Heart left ventricle (tissue), 16 donors: ENCODE data around the gene GPR39. TPM values are rescaled to one million over a fixed set of nuclear protein-coding genes. Genes with fewer than 3 reads are reported as not detected.

Source experiments
- ATAC-seq, 4 donors: fragments of 200-7000 bp; cut with Tn5 transposase; one replicate each; pipeline ENCODE4 v1.9.1; 2020 to 2022; ENCODE audit warnings: moderate library complexity in 4 of 4, mild to moderate bottlenecking in 3 of 4, moderate number of reproducible peaks in 1 of 4
- DNase-seq, 5 donors: peaks; one replicate each; pipeline ENCODE4 v3.0.0-alpha.2; 2020
- H3K27ac ChIP-seq, 12 donors: fragments of 200-600 bp; sonication (generic) in 4 of 12; one replicate each; pipeline versions ENCODE4 v1.5.0 to v1.8.0; 2016 to 2022; ENCODE audit warnings: mild to moderate bottlenecking in 2 of 12
- H3K27me3 ChIP-seq, 9 donors: fragments of 200-600 bp; sonication (generic) in 2 of 9; one replicate each; pipeline versions ENCODE4 v1.5.1 to v1.8.0; 2016 to 2022; ENCODE audit warnings: mild to moderate bottlenecking in 3 of 9
- H3K36me3 ChIP-seq, 9 donors: fragments of 200-600 bp; sonication (generic) in 2 of 9; one replicate each; pipeline versions ENCODE4 v1.5.0 to v1.8.0; 2018 to 2022; ENCODE audit warnings: mild to moderate bottlenecking in 2 of 9
- H3K4me1 ChIP-seq, 12 donors: fragments of 200-600 bp; sonication (generic) in 4 of 12; one replicate each; pipeline versions ENCODE4 v1.5.0 to v1.8.0; 2016 to 2022; ENCODE audit warnings: mild to moderate bottlenecking in 3 of 12
- H3K4me3 ChIP-seq, 12 donors: fragments of 200-600 bp; sonication (generic) in 4 of 12; one replicate each; pipeline versions ENCODE4 v1.5.0 to v1.8.0; 2017 to 2022; ENCODE audit warnings: mild to moderate bottlenecking in 9 of 12, moderate library complexity in 4 of 12
- H3K9me3 ChIP-seq, 12 donors: fragments of 200-600 bp; sonication (generic) in 4 of 12; one replicate each; pipeline versions ENCODE4 v1.5.0 to v1.8.0; 2016 to 2022; ENCODE audit warnings: mild to moderate bottlenecking in 1 of 12
- POLR2A ChIP-seq, 2 donors: fragments of 450-650 bp; IDR thresholded peaks; one replicate each; pipeline ENCODE4 v1.6.1; 2017; ENCODE audit warnings: antibody characterized with exemption in 2 of 2, mild to moderate bottlenecking in 2 of 2, moderate library complexity in 2 of 2
- WGBS, 4 donors: extraction: QIAGEN DNeasy Blood & Tissue Kit in 2 of 4; methylation state at CpG; one replicate each; pipeline versions ENCODE4 v1.1.5 to v1.1.7; 2013 to 2018; 5-methylcytosine and 5-hydroxymethylcytosine counted together
- intact Hi-C, 10 donors: fragments of 100-400 bp; cut with DNase I; formaldehyde crosslinking; loops; one replicate each; pipeline versions ENCODE4 v1.11.1 to v1.14.2; 2022
- polyA plus RNA-seq, 2 donors: library from polyadenylated mRNA; stranded (reverse); fragments of 200-250 nt; gene quantifications; one replicate each; pipeline ENCODE4 v1.2.3, GENCODE V29; 2013
- total RNA-seq, 9 donors: library from RNA; depleted of rRNA in 2 of 9; stranded (reverse); fragments of >200 nt in 2 of 9; fragmentation: NEBNext Ultra II Directional in 3 of 9; extraction: Animal tissue kit (Norgen Biotek cat#: 25700) in 3 of 9; gene quantifications; one replicate each; pipeline versions ENCODE4 v1.1.0 to v1.2.4, GENCODE V29; 2016 to 2023
- TF ChIP-seq, protein P1 (sequence below), 12 donors: fragments of 200-600 bp; sonication (generic) in 4 of 12; IDR thresholded peaks; one replicate each; pipeline versions ENCODE4 v1.5.0 to v1.8.0; 2018 to 2022; ENCODE audit warnings: antibody characterized with exemption in 12 of 12, mild to moderate bottlenecking in 5 of 12
- donor health status: ischemic (EF 13 %, LVEDD 7.1; RV severe dilation, severe dysfunction).
- donor health status: healthy with polysubstance abuse.
- donor health status: DM: no; HTN: yes; CAD: no.
- donor health status: DM: no; HTN: no; CAD: no.
- donor health status: ischemic (EF 25% LVEDD 6.9; RV normal size, moderate dysfunction).
- donor health status: ischemic (EF 25% LVEDD 5.7; RV mildly dilated, moderate dysfunction).
- donor health status: healthy.
- donor health status: DM: yes; HTN: yes; CAD: no.
- donor health status: ischemic (EF 35%, LVEDD 5.7; RV mildly dilated, moderate dysfunction).
- donor health status: nonischemic (EF 11% LVEDD 7.7; RV severe dilation, severe dysfunction).
- donor health status: DM: yes; HTN: yes; CAD: no.
- donor health status: PGD.
- donor health status: ischemic (EF 29% LVEDD 5.4; RV normal size, mild dysfunction).
- donor health status: nonischemic (EF 23%, LVEDD 6.1; RV moderate dilation, normal function).

Gene GPR39
- total and polyA plus RNA-seq, 11 donors = 0.11 TPM; not detected in 10

DNA sequence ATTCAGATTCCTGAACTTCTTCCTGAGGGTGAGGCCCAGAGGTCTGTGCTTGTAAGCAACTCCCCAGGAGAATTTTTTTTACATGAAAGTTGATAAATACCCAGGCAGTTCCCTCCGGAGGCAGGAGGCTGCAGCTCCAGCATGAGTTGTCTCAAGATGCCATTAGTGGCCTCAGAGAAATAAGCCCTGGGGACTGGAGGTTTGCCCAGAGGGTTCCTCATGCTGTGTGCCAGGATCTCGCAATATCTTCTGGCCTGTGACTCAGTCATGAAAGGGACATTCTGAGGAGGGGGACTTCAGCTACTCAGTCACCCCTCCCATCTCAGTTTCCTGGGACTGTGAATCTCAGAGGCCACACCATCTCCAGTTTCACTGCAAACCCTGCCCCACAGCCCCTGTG, 203.5 kb downstream of the GPR39 start:
- WGBS, 4 donors = 63 to 73% (median 68%) methylated on average over 1 to 2 of the region's 2 CpGs
- H3K27ac ChIP-seq = no peak overlapping the region

DNA sequence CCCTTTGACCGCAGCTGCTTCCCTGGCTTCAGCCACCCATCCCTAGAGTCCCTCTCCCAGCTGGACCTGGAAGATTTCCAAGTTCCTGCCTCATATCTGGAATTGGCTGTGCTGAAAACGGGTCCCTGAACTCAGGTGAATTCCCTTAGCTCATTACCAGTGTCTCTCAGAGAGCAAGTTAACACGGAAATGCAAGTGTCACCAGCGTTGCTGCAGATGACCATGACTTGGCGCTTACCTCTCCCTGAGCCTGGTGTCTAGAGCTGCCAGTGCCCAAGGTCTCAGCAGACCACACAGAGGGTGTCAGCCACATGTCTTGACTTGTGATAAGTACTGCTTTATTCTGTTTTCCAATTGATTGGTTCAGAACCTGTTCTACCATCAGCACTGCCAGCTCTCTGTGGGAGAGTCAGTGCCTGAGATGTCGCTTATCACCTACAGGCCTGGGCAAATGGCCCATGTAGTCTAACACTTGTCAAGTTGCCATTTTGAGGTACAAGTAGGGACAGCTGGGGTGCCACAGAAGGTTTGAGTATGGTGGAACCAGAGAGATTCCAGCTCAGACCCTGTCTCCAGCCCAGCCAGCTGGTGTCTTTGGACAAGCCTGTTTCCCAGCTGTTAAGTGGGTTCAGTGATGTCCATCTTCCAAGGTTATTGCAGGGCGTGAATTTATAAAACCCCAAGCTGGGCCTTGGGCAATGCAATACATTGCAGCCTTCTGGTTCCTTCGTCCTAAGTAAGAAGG, 204.7 kb downstream of the GPR39 start:
- H3K27ac ChIP-seq = no peak overlapping the region
- intact Hi-C loops = no loop called here
- ATAC-seq (peak in 3 of 4 donors; percentile 70 to 84 (median 71)), DNase-seq (peak in 2 of 5 donors; percentile 40 to 42)
- no peak overlapping the region for H3K4me3 ChIP-seq
- peaks cover 0 to 8% (median 0%) of the 10 kb centered on the region in 12 donors for H3K4me1 ChIP-seq
- TF ChIP-seq, protein P1, sequence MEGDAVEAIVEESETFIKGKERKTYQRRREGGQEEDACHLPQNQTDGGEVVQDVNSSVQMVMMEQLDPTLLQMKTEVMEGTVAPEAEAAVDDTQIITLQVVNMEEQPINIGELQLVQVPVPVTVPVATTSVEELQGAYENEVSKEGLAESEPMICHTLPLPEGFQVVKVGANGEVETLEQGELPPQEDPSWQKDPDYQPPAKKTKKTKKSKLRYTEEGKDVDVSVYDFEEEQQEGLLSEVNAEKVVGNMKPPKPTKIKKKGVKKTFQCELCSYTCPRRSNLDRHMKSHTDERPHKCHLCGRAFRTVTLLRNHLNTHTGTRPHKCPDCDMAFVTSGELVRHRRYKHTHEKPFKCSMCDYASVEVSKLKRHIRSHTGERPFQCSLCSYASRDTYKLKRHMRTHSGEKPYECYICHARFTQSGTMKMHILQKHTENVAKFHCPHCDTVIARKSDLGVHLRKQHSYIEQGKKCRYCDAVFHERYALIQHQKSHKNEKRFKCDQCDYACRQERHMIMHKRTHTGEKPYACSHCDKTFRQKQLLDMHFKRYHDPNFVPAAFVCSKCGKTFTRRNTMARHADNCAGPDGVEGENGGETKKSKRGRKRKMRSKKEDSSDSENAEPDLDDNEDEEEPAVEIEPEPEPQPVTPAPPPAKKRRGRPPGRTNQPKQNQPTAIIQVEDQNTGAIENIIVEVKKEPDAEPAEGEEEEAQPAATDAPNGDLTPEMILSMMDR (IDR thresholded peaks at IDR 0.05) = no peak
- TF ChIP-seq POLR2A (IDR thresholded peaks at IDR 0.05) = no peak
- WGBS, 4 donors = 38 to 57% (median 49%) methylated on average over 8 of the region's 8 CpGs
- no peaks in the 10 kb centered on the region for H3K9me3 ChIP-seq
- H3K27me3 ChIP-seq = no peaks in the 10 kb centered on the region
- H3K36me3 ChIP-seq = no peaks in the 10 kb centered on the region

More for the DNA sequence above, 203.5 kb downstream of the GPR39 start:
- no peak overlapping the region for H3K4me3 ChIP-seq
- no peaks in the 10 kb centered on the region for H3K27me3 ChIP-seq
- intact Hi-C loops = no loop called here
- ATAC-seq = no peak
- no peaks in the 10 kb centered on the region for H3K9me3 ChIP-seq
- peaks cover 0 to 8% (median 0%) of the 10 kb centered on the region in 12 donors for H3K4me1 ChIP-seq
- no peaks in the 10 kb centered on the region for H3K36me3 ChIP-seq
- no peak for DNase-seq
- no peak for TF ChIP-seq POLR2A (IDR thresholded peaks at IDR 0.05)
- TF ChIP-seq, protein P1 (IDR thresholded peaks at IDR 0.05) = no peak

DNA sequence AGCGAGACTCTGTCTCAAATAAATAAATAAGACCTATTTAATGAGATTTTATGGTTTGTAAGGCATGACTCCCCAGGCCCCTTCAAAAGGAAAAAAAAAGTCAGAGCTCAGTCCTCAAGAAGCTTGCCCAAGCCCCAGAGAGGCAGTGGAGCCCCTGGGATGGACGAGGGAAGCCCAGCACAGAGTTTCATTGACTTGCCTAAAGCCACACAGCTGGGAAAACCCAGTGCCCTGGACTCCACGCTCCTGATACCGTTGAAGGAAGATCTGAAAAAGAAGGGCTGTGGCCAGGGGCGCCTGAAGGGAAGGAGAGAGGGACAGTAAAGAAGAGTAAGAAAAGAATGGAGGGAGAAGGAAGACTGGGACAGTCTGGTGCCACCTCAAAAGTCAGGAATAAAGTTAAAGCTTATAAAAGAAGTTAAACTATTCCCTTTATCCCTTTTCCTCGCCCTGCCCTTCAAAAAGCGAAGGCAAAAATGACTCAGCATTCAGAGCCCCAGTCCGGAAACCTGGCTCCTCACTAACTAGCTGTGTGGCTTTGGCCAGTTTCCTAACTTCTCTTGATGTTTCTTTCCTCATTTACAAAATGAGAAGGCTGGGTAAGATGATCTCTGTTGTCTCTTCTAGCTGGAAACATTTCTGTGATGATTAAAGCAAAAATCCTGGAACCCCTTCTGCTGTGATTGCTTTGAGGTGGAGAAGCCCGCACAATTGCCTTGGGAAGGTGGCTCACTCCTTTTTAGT, 206.7 kb downstream of the GPR39 start:
- peaks cover 0 to 8% (median 0%) of the 10 kb centered on the region in 12 donors for H3K4me1 ChIP-seq
- TF ChIP-seq, protein P1 (IDR thresholded peaks at IDR 0.05) = no peak
- TF ChIP-seq POLR2A (IDR thresholded peaks at IDR 0.05) = no peak
- H3K27me3 ChIP-seq = no peaks in the 10 kb centered on the region
- no peaks in the 10 kb centered on the region for H3K9me3 ChIP-seq
- H3K4me3 ChIP-seq = no peak overlapping the region
- ATAC-seq = no peak
- no peak overlapping the region for H3K27ac ChIP-seq
- no peaks in the 10 kb centered on the region for H3K36me3 ChIP-seq
- no peak for DNase-seq
- 72 to 81% (median 78%) methylated on average over 9 of the region's 9 CpGs for WGBS, 4 donors
- intact Hi-C loops = no loop called here

DNA sequence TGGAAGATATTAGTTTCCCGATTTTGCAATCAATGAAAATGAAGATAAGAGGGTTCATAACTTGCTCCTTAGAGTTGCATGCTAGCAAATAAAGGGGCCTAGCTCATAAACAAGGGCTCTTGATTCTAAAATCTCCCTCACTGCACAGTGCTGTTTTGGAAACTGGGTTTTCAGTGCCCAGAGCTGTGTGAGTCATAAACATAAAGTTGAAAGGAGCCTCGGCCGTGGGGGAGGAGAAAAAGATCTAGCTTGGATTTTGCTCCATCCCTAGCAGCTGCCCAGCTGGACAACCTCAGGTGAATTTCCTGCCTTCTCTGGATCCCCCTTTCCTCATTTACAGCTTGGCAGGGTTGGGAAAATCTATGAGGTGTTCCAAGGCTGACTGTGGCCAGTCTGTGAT, 210.9 kb downstream of the GPR39 start:
- no peak overlapping the region for H3K4me3 ChIP-seq
- H3K27me3 ChIP-seq = peaks cover 0 to 6% (median 0%) of the 10 kb centered on the region in 9 donors
- DNase-seq (no peak), ATAC-seq (no peak)
- TF ChIP-seq POLR2A (IDR thresholded peaks at IDR 0.05) = no peak
- TF ChIP-seq, protein P1 (IDR thresholded peaks at IDR 0.05) = no peak
- H3K36me3 ChIP-seq = no peaks in the 10 kb centered on the region
- H3K4me1 ChIP-seq = no peaks in the 10 kb centered on the region
- H3K27ac ChIP-seq = no peak overlapping the region
- WGBS, 4 donors = 76 to 95% (median 87%) methylated on average over 3 of the region's 3 CpGs
- intact Hi-C loops = no loop called here
- no peaks in the 10 kb centered on the region for H3K9me3 ChIP-seq
